GM12878 (cell line): Measurements from ENCODE around the gene TGM2. TPM values are rescaled to one million over a fixed set of nuclear protein-coding genes. Genes with fewer than 3 reads are reported as not detected.

Experiments used
- ATAC-seq: fragments of 200-7000 bp; cut with Tn5 transposase; 3 replicates; pipeline ENCODE4 v1.9.1; 2020; ENCODE audit warnings: mild to moderate bottlenecking, moderate library complexity
- BruUV-seq: library from RNA; stranded (reverse); fragments of 400-500 nt; replicated peaks from 2 replicates; lab custom pipeline; 2021; lab: Mats Ljungman, UMichigan
- CTCF ChIA-PET: fragments of 300-600 bp; sonication (Branson Sonifier 250); formaldehyde crosslinking; extraction: SDS; loops from one replicate; lab custom pipeline; 2021; ENCODE audit warnings: inconsistent platforms; lab: Yijun Ruan, JAX
- POLR2A ChIA-PET: fragments of 350-600 bp; formaldehyde crosslinking; extraction: SDS; loops from one replicate; lab custom pipeline; 2021; ENCODE audit warnings: inconsistent platforms; lab: Charles Lee
- RAD21 ChIA-PET: fragments of 300-600 bp; sonication (Branson Sonifier 250); formaldehyde crosslinking; loops from one replicate; lab custom pipeline; 2023; ENCODE audit warnings: antibody characterized with exemption; ENCODE audit not compliant: unreplicated experiment; lab: Charles Lee
- SMC1A ChIA-PET: fragments of 300-600 bp; sonication (Branson Sonifier 250); formaldehyde crosslinking; loops from one replicate; lab custom pipeline; 2023; ENCODE audit not compliant: unreplicated experiment, uncharacterized antibody; lab: Charles Lee
- DNase-seq: peaks from one replicate; pipeline ENCODE4 v3.0.0-alpha.2; 2011; ENCODE audit warnings: low read depth, low spot score
- FAIRE-seq: peaks from 3 replicates; lab custom pipeline; 2011; peaks lifted over from hg19 to GRCh38; lab: Jason Lieb, UNC
- H2AFZ ChIP-seq: 2 replicates; pipeline ENCODE4 v1.6.0; 2011; ENCODE audit warnings: low read depth, low read length, control low read depth; ENCODE audit not compliant: control insufficient read depth
- H3K27ac ChIP-seq: 2 replicates; pipeline ENCODE4 v1.5.1; 2011; ENCODE audit warnings: control low read depth; ENCODE audit not compliant: control insufficient read depth, insufficient read depth
- H3K27me3 ChIP-seq, 2 experiments: replicated peaks in 1 of 2; 2 replicates each; pipeline versions ENCODE4 v1.6.0 to v1.6.1; 2011; ENCODE audit warnings: low read length in 1 of 2; ENCODE audit not compliant: control insufficient read depth in 2 of 2, insufficient read depth in 2 of 2
- H3K36me3 ChIP-seq, 2 experiments: 2 replicates each; pipeline ENCODE4 v1.5.1; 2011; ENCODE audit warnings: low read length in 1 of 2; ENCODE audit not compliant: control insufficient read depth in 2 of 2, insufficient read depth in 2 of 2
- H3K4me1 ChIP-seq: 2 replicates; pipeline ENCODE4 v1.6.1; 2011; ENCODE audit warnings: mild to moderate bottlenecking, low read length, moderate library complexity, mixed read lengths; ENCODE audit not compliant: control insufficient read depth, insufficient read depth
- H3K4me2 ChIP-seq: 2 replicates; pipeline ENCODE4 v1.6.0; 2011; ENCODE audit warnings: control low read depth; ENCODE audit not compliant: control insufficient read depth, insufficient read depth
- H3K4me3 ChIP-seq: fragments of 200-600 bp; sonication (generic); 2 replicates; pipeline ENCODE4 v1.5.1; 2016
- H3K79me2 ChIP-seq: 2 replicates; pipeline ENCODE4 v1.6.0; 2011; ENCODE audit warnings: low read length; ENCODE audit not compliant: control insufficient read depth, insufficient read depth
- H3K9ac ChIP-seq: 2 replicates; pipeline ENCODE4 v1.8.0; 2011; ENCODE audit warnings: low read length, control low read depth, mixed read lengths; ENCODE audit not compliant: control insufficient read depth, insufficient read depth
- H3K9me3 ChIP-seq: replicated peaks from 3 replicates; pipeline ENCODE4 v1.5.1; 2011; ENCODE audit warnings: mild to moderate bottlenecking, low read length; ENCODE audit not compliant: control insufficient read depth, insufficient read depth
- H4K20me1 ChIP-seq: 2 replicates; pipeline ENCODE4 v1.6.0; 2011; ENCODE audit not compliant: control insufficient read depth, insufficient read depth
- BCL11A ChIP-seq: IDR thresholded peaks from 2 replicates; pipeline ENCODE4 v1.6.1; 2011; ENCODE audit warnings: low read depth, low read length
- CREM ChIP-seq: IDR thresholded peaks from 2 replicates; pipeline ENCODE4 v1.6.1; 2014; ENCODE audit warnings: antibody characterized with exemption, low read depth
- E4F1 ChIP-seq: fragments of 450-650 bp; IDR thresholded peaks from 2 replicates; pipeline ENCODE4 v1.6.1; 2018; ENCODE audit warnings: borderline replicate concordance, mild to moderate bottlenecking; ENCODE audit not compliant: partially characterized antibody
- HCFC1 ChIP-seq: fragments of 150-350 bp; IDR thresholded peaks from 2 replicates; pipeline ENCODE4 v1.6.1; 2014; ENCODE audit warnings: low read length
- MYB ChIP-seq: fragments of 150-350 bp; IDR thresholded peaks from 2 replicates; pipeline ENCODE4 v1.6.1; 2014; ENCODE audit warnings: mild to moderate bottlenecking, low read depth, low read length, borderline replicate concordance
- NRF1 ChIP-seq: conservative IDR thresholded peaks from 2 replicates; pipeline ENCODE4 v1.6.1; 2011; ENCODE audit warnings: mild to moderate bottlenecking, low read depth, low read length, improper control_type of control experiment
- PBX3 ChIP-seq: IDR thresholded peaks from 2 replicates; pipeline ENCODE4 v1.6.1; 2011; ENCODE audit warnings: mild to moderate bottlenecking, low read depth, low read length, moderate library complexity; ENCODE audit not compliant: insufficient replicate concordance
- REST ChIP-seq: IDR thresholded peaks from 2 replicates; pipeline ENCODE4 v1.6.1; 2012; ENCODE audit warnings: mild to moderate bottlenecking, low read depth, low read length
- SKIL ChIP-seq: fragments of 450-650 bp; IDR thresholded peaks from 2 replicates; pipeline ENCODE4 v1.6.1; 2017; ENCODE audit warnings: mild to moderate bottlenecking, low read depth, inconsistent platforms; ENCODE audit not compliant: poor library complexity, severe bottlenecking
- SP1 ChIP-seq: IDR thresholded peaks from one replicate; pipeline ENCODE4 v1.6.1; 2011; ENCODE audit warnings: low read depth, low read length
- WGBS: methylation state at CpG from one replicate; pipeline ENCODE4 v1.1.6; 2016; ENCODE audit warnings: low lambda C conversion rate; ENCODE audit not compliant: insufficient replicate concordance, insufficient coverage; ENCODE audit errors: missing lambda C conversion rate; 5-methylcytosine and 5-hydroxymethylcytosine counted together
- in situ Hi-C: fragments of 300-500 bp; cut with MboI; formaldehyde crosslinking; loops from 9 replicates; pipeline ENCODE4 v1.14.3; 2018; ENCODE audit warnings: mixed read lengths
- intact Hi-C: fragments of 100-400 bp; cut with micrococcal nuclease; formaldehyde crosslinking; loops from one replicate; pipeline ENCODE4 v1.14.2; 2022; ENCODE audit not compliant: unreplicated experiment
- polyA plus RNA-seq, 11 experiments: library from polyadenylated mRNA; depleted of rRNA in 4 of 11; unstranded in 6 of 11; stranded (reverse) in 5 of 11; fragments of >200 nt; fragmentation: Nextera tagmentation in 4 of 11; fragmentation: Illumina TruSeq in 1 of 11; extraction: Ambion mirVana in 4 of 11; extraction: Trizol in 1 of 11; gene quantifications; 1 replicate in 1 of 11; 2 replicates in 10 of 11; pipeline versions ENCODE4 v1.2.1 to v1.2.3, GENCODE V29; 2011 to 2016; ENCODE audit warnings: inconsistent platforms in 2 of 11, missing spikeins in 2 of 11, low read depth in 1 of 11
- total RNA-seq, 4 experiments: library from RNA; depleted of rRNA in 3 of 4; stranded (reverse); fragments of >200 nt in 3 of 4; fragmentation: Illumina TruSeq in 1 of 4; extraction: Trizol in 1 of 4; gene quantifications; 2 replicates each; pipeline versions ENCODE4 v1.2.1 to v1.2.3, GENCODE V29; 2013 to 2021

Gene TGM2
- total and polyA plus RNA-seq, 10 of the 15 experiments (the other 5 are each of a cell fraction or from before 2014, with no cell fraction given): 0.11 to 1.9 (median 0.51) TPM

GRCh38 chr20:38159957-38160756 lies 4.9 kb downstream of the TGM2 start:
- Histone ChIP-seq H2AFZ (no peak overlapping the region), H3K36me3 (no peaks in the 10 kb centered on the region), H3K27me3 (no peaks in the 10 kb centered on the region), H3K27ac (no peak overlapping the region), H3K4me1 (no peaks in the 10 kb centered on the region), H3K9ac (no peak overlapping the region), H3K4me3 (no peak overlapping the region), H3K79me2 (no peaks in the 10 kb centered on the region), H4K20me1 (no peaks in the 10 kb centered on the region), H3K9me3 (no peaks in the 10 kb centered on the region), H3K4me2 (no peak overlapping the region)
- ChIA-PET RAD21 (interaction anchor here (1.1 to 5.1 kb wide), 4 partner anchors 8 to 98 kb away, joined by 3 to 59 read pairs (median 6); no protein-coding TSS in a partner anchor), POLR2A (interaction anchor here (0.5 to 1.4 kb wide), 2 partner anchors 85 to 322 kb away, joined by 4 read pairs; no protein-coding TSS in a partner anchor), CTCF (interaction anchor here (1.0 to 6.5 kb wide), 5 partner anchors 8 to 103 kb away, joined by 5 to 103 read pairs (median 7); no protein-coding TSS in a partner anchor), SMC1A (interaction anchor here (0.6 to 10.1 kb wide), 5 partner anchors 9 to 606 kb away, joined by 3 to 117 read pairs (median 3); no protein-coding TSS in a partner anchor)
- DNase-seq (no peak), FAIRE-seq (no peak), ATAC-seq (no peak)
- intact Hi-C loops (no loop called here), in situ Hi-C loops (loop anchor here (25.0 kb wide), 1 partner anchor 98 kb away; no protein-coding TSS in a partner anchor)
- TF ChIP-seq SP1 (no peak), E4F1 (no peak), CREM (no peak), REST (no peak), MYB (no peak), BCL11A (no peak), PBX3 (no peak), SKIL (no peak), HCFC1 (no peak), NRF1 (no peak)
- no TSS peak for BruUV-seq
- 75% methylated on average over 6 of the region's 7 CpGs for WGBS
